ENCODE results near the gene CPNE7.
"Not testable (repeated sequence)": the region's sequence is repeated elsewhere in the genome, so short reads cannot be mapped to it uniquely, and the experiment has no call there.

CPNE7 gene

DNA sequence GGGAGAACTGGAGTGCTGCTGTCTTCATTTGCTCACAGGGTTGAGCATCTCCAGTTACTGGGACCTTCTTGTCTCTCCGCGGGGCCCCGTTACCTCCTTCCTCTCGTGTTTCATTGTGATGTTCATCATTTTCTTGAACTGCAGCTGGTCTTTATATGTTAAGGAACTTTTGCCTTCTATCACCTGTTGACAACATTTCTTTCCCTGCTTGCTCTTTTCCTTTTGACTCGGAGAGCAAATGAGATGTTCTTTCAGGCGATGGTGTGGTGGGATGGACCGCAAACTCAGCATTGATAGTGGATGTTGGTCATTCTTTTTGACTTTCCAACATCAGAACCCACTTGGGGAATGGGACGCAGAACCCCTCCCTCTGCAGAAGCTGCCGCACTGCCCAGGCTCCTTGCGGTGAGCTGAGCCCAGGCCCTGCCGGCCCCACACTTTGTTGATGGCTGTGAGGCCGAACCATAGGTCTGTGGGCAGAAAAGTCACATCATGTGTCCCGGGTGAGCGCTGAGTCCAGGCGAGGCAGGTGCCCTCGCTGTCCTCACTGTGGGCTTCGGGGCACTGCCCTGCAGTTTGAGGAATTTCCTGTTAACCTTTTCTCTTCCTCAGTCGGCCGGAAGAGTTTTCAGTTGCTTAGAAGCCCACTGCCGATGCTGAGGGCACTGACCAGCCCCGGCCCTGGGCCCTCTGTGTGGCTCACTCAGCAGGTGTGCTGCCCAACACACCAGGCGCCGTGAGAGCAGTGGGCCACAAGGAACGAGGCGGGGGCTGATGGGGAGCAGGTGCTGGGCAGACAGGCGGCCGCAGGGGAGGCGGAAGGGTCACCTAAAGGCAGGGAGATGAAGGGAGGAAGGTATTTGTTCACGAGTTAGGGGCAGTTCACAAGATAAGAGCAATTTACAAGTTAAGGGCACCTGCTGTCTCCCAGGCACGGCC, 7.6 kb upstream of the CPNE7 start:
- DNase-seq = no peak

DNA sequence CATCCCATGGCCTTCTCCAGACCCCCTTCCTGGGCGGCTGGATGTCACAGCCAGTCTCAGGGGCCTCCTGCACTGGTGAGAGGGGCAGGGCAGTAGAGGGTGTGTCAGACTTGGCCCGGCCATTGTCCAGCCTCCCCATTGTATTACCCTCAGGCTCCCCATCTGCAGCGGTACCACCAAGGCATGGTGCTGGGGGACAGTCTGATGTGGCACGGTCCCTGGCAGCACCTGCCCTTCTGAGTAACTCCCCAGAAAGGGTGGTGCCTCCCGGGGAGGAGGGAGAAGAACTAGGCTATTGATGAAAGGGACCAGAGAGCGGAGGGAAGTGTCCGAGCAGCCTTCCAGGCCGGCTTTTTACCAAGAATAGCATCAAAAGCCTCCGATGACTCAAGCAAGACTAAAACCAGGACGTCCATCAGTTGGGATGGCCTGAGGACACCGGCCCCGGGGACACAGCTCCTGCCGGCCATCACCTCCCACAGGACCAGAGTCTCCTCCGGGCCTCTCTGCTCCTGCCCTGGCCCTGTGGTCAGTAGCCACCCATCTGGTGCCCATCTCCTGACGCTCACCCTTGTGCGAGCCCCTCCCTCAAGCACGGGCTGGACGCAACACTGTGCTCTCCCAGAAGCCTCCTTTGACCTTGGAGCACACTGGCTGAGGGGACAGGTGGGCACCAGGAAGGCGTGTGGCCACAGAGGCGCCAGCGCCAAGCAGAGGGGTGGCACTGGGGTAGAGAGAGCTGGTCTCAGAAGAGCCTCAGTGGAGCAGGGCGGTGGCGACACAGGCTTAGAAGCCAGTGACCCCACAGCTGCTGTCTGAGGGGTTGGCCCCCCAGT, 5.8 kb upstream of the CPNE7 start:
- DNase-seq = no peak

DNA sequence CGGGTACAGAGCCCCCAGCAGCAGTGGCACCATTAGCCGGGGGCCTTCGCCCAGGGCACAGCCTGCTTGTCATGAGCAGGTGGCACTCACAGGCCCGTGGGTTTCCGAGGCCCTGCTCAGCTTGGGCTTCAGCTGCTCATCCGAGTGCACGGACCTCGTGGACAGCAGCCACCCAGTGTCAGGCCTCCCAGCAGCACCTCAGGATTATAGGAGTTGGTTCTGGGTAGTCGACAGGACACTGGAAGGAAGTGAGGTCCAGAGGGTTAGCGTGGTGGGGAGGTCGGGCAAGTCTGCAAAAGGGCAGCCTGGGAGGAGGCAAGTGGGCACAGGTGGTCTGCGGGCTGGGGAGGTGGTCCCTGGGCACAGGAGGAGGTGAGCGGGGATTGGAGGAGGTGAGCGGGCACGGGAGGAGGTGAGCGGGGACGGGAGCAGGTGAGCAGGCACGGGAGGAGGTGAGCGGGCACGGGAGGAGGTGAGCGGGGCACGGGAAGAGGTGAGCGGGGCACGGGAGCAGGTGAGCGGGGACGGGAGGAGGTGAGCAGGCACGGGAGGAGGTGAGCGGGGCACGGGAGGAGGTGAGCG, 5.1 kb upstream of the CPNE7 start:
- no peak for DNase-seq

DNA sequence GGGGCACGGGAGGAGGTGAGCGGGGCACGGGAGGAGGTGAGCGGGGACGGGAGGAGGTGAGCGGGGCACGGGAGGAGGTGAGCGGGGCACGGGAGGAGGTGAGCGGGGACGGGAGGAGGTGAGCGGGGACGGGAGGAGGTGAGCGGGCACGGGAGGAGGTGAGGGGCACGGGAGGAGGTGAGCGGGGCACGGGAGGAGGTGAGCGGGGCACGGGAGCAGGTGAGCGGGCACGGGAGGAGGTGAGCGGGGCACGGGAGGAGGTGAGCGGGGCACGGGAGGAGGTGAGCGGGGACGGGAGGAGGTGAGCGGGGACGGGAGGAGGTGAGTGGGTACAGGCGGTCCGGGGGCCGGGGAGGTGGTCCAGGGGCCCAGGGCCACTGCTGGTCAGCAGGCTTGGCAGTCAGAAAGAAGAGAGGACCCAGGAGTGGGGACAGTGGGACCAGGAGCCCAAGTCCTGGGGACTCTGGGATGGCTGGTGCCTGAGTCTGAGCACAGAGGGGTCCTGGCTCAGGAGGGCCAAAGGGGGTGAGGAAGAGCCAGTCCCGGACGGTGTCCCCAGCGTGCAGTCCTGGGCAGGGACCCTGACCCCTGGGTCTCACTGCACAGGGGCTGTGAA, 4.5 kb upstream of the CPNE7 start:
- DNase-seq = not testable (repeated sequence)

DNA sequence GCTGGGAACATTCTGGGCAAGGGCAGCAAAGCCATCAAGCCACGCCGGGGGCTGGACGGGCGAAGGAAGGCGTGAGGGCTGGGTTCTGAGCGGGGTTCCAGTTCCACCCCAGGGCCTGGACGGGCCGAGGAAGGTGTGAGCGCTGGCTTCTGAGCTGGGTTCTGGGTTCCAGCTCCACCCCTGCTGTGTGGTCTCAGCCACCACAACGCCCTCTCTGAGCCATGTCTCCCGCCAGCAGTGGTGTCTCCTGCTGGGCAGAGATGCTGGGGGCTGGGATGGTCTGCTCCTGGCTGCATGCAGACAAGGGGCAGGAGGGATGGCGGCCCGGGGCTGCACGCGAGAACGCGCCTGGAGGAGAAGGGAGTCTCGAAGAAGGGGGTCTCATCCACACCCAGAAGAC, 3.9 kb upstream of the CPNE7 start:
- DNase-seq = no peak

DNA sequence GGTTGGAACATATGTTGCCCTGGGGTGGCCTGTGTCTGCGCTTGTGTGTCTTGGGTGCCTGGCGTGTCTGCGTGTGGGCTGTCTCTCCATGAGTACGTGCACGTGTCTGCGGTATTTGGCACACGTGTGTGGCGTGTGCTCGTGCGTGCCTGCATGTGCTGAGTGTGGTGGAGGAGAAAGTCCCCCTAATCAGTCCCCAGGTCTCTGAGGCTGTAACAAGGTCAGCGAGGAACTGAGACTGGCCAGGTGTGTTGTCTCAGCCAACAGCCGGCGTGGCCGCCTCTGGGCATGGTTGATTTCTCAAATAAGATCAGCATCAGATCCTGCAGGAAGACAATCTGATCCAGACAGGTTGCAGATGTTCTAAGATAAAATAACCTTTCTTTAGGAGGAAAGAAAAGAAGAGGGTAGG, 3.5 kb upstream of the CPNE7 start:
- DNase-seq = no peak

DNA sequence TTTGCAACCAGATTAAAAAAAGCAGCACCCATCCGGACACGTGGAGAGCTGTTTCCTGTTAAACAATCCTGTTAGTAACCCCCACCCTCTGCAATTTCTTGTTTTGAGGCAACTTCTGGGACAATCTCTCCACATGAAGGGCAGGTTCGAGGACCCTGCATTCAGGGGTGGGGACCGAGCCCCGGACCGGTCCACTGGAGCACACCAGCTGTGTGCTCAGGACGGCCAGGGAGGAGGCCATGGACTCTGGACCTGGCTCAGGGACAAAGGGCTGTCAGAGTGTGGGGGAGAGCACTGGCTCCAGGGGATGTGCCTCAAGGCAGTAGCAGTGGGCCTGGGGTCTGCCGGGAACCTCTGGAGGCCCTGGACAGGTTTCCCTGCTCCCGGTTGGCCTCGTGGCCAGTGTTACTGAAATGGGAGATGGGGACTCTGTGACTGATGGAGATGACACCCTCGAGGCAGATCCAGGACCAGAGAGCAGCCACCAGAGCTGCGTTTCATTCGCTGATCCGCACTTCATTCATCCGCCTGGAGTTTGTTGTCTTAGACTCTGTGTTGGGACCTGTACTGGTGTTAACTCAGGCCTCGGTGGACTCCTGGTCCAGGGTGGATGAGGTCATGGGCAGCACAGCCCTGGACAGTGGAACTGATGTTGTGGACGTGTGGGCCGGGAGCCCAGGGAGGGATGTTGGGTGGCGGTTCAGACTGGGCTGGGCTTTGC, 2.9 kb upstream of the CPNE7 start:
- no peak for DNase-seq

DNA sequence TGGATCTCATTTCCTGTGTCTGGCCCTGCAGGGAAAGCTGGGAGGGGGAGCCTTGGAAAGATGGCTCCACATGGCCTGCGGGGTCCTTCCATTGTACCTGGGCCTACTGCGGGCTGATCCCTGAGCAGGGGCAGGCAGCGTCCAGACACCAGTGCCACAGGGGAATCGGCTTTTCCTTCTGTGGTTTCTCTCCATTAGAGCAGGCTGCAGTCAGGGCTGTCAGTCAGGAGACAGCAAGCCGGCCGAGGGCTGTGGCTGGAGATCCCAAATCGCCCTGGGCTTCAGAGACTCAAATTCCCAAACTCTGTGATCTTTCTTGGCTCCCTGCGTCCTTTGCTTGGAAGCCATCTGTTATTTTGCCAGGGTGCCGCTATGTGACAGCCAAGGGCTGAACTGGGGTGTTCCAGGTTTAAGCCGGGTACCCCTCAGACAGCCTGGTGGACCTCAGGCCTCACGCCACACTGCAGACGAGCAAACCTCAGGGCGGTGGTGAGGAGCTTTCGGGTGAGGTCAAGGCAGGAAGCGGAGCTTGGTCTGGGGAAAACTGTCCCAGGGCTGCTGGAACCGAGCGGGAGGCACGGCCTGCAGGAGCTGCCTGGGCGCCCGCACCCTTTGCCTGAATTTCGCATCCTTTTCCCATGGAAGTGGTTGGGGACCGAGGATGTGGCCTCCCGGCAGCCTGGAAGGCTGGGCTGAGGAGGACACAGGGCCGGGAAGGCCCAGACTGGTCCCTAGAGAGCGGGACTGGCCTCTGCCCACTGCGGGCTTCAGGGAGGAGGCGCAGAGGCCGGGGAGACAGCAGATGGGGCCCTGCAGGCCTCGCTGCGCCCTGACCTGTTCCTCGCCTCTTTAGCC, 1.5 kb upstream of the CPNE7 start:
- DNase-seq = no peak

DNA sequence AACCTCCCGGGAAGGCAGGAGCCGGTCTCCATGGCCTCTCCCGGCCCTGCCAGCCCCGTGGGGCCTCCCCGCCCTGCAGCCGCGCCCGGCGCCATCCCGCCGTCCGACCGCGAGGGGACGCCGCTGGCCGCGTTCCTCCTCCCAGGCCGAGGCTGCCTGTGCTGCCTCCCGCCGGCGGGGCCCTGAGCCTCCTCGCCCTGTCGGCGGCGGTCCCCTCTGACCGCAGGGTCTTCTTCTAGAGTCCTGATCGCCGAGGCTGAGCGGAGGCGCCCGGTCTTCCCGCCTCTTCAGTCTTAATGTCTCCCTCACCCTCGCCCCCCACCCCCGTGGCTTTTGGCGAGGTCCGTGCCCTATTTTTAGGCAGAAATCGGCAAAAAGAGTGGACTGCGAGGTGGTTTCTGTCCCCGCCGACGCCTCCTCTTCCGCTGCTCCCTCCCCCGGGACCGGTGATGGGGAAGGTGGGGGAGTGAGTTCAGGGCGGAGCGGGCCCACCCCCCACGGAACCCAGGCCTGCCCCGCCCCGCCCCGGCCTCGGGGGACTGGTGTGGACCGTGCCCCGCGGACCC, 794 bp upstream of the CPNE7 start:
- DNase-seq = no peak

DNA sequence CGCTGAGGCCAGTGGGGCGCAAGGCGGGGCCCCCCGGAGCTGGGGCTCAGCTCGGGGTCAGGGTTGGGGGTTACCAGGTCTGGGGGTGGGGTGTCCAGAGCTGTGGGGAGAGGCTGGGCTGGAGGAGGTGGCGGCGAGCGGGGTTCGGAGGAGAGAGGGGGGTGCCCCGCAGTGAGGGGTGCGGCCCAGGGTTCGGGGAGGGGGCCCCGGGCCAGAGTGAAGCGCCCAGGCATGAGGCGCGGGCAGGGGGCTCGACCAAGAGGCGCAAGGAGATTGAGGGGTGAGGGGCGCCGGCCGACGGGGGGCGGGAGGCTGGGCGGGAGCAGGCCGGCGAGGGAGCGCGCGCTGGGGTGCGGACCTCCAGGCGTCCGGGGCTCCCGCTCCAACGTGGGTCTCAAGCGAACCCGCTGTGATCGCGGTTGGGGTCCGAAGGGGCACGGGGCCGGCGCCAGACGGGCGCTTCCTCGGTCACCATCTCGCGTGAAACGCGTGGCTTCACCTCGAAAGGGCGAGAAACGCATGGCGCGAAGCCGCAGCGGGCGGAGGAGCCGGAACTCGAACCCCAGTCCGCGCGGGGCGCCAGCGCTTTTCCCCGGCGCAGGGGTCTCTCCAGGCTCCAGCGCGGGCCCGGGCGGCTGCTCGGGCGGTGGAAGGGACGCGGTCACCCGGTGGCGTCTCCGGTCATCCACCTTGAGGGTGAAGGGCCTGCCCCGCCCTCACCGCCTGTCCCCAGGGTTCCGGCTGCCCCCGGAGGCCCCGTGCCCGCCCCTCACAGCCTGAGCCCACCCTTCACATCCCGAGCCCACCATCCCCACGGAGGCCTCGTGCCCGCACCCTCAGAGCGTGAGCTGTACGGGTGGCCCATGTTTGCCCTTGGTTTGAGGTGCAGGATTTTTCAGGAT, 846 bp downstream of the CPNE7 start:
- no peak for DNase-seq

DNA sequence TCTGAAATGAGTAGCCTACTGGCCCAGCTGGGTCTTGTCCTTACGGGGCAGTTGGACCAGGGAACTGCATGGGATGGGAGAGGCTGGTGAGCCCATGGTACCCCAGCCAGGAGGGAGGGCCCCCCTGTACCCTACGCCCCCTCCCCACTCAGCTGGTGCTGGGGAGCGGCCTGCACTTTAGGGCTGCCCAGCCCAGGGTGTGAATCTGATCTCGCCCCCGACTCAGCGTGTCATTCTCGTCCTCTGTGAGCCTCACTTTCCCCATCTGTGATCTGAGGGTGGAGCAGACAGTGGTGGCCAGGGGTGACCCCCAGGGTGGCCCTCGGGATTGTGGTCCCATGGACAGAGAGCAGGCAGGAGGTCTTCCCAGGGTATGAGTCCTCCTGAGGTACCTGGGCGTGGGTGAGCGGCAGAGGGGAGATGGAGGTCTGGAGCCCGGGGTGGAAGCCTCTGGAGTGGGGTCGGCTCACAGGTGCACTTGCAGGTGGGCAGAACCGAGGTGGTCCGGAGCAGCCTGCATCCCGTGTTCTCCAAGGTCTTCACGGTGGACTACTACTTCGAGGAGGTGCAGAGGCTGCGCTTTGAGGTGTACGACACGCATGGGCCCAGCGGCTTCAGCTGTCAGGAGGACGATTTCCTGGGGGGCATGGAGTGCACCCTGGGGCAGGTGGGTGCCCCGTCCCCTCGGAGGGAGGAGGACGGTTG, 1.6 kb downstream of the CPNE7 start:
- no peak for DNase-seq

DNA sequence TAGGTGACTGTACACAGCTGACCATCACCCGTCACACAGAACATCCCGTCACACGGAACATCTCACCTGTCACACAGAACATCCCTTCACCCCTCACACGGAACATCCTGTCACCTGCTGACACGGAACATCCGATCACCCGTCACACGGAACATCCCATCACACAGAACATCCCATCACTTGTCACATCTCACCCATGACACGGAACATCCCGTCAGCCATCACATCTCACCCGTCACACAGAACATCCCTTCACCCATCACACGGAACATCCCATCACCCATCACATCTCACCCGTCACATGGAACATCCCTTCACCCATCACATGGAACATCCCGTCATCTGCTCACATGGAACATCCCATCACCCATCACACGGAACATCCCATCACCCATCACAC, 3.8 kb downstream of the CPNE7 start:
- DNase-seq = no peak

DNA sequence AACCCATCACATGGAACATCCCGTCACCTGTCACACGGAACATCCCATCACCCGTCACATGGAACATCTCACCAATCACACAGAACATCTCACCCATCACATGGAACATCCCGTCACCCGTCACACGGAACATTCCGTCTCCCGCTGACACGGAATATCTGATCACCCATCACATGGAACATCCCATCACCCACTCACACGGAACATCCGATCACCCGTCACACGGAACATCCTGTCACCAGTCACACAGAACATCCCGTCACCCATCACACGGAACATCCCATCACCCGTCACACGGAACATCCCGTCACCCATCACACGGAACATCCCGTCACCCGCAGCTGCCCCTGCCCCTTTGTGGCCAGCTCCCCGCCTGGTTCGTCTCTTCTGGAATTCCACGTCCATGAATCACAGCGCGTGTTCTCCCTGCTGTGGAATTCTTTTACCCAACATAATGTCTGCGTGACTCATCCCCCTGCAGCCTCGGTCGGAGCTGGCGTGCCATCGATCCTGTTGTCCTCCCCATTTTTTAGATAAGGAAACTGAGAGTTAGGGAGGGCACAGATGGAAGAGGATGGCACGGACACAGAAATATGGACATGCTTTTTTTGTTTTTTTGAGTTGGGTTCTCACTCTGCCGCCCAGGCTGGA, 5.6 kb downstream of the CPNE7 start:
- no peak for DNase-seq

DNA sequence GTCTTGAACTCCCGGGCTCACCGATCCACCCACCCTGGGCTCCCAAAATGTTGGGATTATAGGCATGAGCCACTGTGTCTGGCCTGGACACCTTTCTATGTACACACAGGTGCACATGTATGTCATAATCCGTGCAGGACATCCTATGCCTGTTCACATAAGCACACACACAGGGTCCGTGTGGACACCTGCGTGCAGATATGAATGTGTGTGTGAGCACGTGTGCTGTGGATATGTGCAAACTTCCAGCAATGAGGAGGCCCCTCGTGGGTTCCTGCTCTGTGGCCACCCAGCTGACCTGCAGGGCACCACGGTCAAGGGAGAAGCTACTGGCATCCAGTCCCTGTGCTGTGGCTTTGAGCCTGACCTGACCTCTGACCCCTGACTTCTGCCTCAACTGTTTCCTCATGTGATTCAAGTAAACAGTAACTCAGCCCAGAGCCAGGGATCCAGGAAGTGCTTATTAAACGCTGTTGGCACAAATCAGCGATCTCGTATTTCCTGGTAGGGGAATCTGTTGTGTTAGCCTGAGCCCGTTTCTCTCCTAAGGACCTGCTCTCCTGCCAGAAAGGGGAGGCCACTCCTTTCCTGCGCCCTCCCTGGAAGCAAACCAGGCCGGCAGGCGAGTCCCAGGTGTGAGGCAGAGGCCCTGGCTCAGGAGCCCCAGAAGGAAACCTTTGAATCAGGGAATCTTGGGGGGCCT, 6.5 kb downstream of the CPNE7 start:
- DNase-seq = no peak

DNA sequence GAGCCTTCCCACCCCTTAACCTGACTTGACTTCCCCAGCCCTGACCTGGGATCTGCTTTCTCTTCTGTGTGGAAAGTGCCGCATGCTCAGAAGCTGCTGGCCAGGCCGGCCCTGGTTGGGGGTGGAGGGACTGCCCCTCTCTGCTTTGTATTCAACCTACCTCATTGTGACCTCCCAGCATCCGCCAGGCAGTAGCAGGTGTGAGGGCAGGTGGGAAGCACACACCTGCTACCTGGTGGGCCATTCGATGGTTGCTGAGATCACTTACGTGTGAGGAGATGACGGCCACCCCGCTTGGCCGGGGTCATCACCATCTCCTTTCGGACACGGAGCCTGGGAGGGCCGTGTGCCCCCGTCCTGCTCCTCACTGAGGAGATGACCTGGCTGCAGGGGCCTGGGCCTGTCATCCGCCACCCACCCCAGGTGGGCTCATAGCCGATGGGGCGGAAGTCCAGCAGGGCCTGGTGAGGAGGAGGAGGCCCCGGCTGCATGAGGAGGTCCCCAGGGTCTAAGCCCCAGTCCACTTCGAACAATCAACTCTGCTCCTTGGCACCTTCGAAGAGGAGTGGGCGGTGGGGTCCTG, 7.1 kb downstream of the CPNE7 start:
- no peak for DNase-seq

DNA sequence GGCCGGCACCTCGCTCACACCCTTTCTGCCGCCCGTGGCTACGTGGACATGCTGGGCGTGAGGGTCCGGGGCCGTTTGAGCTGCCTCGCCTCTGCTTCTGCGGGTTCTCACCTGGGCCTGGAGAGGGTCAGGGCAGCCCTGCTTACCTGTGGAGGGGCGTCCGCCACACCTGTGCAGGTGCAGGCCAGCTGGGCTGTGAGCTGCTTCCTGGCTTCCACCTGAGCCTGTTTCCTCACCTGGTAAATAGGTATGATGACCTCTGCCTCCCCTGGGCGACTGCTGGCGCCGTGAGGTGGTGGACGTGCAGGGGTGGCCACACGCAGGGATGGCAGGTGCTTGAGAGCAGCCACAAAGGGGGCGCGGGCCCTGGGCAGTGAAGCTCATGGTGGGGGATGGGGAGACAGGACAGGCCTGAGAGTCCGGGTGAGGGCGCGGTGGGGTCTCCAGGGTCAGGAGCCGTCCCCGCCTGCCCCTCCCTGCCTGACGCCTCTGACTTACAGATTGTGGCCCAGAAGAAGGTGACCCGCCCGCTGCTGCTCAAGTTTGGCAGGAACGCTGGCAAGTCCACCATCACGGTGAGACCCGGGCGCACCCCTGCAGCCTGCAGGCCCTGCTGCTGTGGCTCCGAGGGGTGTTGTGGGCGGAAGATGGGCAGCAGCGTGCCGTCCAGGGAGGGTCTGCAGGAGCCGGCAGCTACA, 7.8 kb downstream of the CPNE7 start:
- DNase-seq = no peak
